Neural crest cell (in vitro differentiated cells): ENCODE measurements around the gene CCDC33. TPM values are rescaled to one million over a fixed set of nuclear protein-coding genes. Genes with fewer than 3 reads are reported as not detected.
A peak's percentile ranks its signal among the peaks of the same experiment; 100 is the strongest.

Experiments used
- DNase-seq: peaks from one replicate; pipeline ENCODE4 v3.0.0; 2021; ENCODE audit warnings: low read depth, mixed read lengths, low spot score
- H3K27ac Mint-ChIP-seq: one replicate; pipeline ENCODE4 v1.8.0; 2021; ENCODE audit warnings: mild to moderate bottlenecking, mixed read lengths; ENCODE audit not compliant: unreplicated experiment
- H3K27me3 Mint-ChIP-seq: 2 replicates; pipeline ENCODE4 v1.8.0; 2021; ENCODE audit warnings: low read depth, mild to moderate bottlenecking, mixed read lengths
- H3K36me3 Mint-ChIP-seq: 2 replicates; pipeline ENCODE4 v1.8.0; 2021; ENCODE audit warnings: low read depth, mild to moderate bottlenecking, mixed read lengths
- H3K4me1 Mint-ChIP-seq: 2 replicates; pipeline ENCODE4 v1.8.0; 2021; ENCODE audit warnings: mixed read lengths
- H3K4me3 Mint-ChIP-seq: one replicate; pipeline ENCODE4 v1.8.0; 2021; ENCODE audit warnings: mild to moderate bottlenecking, mixed read lengths
- H3K9me3 Mint-ChIP-seq: 2 replicates; pipeline ENCODE4 v1.8.0; 2021; ENCODE audit warnings: mixed read lengths
- long read RNA-seq: library from polyadenylated mRNA; unstranded; transcript quantifications from one replicate; pipeline ENCODE4 v2.0.0, GENCODE V29; 2020
- total RNA-seq: library from RNA; stranded (reverse); gene quantifications from 2 replicates; pipeline ENCODE4 v1.2.1, GENCODE V29; 2021
- TF ChIP-seq, protein P1 (sequence below): fragments of 200-600 bp; sonication (generic); conservative IDR thresholded peaks from 2 replicates; pipeline ENCODE4 v1.5.0; 2021; ENCODE audit warnings: antibody characterized with exemption, mild to moderate bottlenecking

CCDC33 gene
- total RNA-seq, result 15.1 and 15.6 TPM in 2 replicates
- long read RNA-seq, partial matches to known transcripts, result 1 of 6 reads
- long read RNA-seq, other reads (novel, unspliced or antisense), result 5 of 6 reads

DNA sequence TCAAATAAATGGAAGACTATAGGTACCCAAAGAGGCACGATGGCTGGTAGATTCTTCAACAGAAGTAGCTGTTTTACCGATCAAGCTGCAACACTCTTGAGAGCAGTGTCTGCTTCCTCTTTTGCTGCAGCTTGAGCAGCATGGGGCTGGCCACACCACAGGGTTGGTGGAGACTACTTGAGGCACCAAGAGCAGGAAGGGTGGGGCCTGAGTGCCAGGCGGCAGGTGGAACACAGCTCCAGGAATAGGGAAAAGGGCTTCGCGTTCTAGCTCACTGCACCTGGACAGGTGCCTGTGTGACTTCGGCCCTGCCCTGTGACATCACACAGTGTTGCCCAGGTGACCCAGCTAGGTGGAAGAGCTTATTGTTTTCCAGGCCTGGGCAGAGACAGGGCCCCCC is at the start of gene CCDC33:
TSS of gene CCDC33 (plus strand) at position 365 of the 400 bp plus-strand sequence. CDS start 394 bp downstream, outside the sequence.
- Mint-ChIP-seq H3K4me3 (no peak within 1 kb of the TSS), H3K4me1 (peaks cover 42% of the 10 kb centered on the region), H3K9me3 (no peaks in the 10 kb centered on the region), H3K36me3 (no peaks in the 10 kb centered on the region), H3K27ac (no peak within 1 kb of the TSS), H3K27me3 (no peaks in the 10 kb centered on the region)
- TF ChIP-seq, protein P1, sequence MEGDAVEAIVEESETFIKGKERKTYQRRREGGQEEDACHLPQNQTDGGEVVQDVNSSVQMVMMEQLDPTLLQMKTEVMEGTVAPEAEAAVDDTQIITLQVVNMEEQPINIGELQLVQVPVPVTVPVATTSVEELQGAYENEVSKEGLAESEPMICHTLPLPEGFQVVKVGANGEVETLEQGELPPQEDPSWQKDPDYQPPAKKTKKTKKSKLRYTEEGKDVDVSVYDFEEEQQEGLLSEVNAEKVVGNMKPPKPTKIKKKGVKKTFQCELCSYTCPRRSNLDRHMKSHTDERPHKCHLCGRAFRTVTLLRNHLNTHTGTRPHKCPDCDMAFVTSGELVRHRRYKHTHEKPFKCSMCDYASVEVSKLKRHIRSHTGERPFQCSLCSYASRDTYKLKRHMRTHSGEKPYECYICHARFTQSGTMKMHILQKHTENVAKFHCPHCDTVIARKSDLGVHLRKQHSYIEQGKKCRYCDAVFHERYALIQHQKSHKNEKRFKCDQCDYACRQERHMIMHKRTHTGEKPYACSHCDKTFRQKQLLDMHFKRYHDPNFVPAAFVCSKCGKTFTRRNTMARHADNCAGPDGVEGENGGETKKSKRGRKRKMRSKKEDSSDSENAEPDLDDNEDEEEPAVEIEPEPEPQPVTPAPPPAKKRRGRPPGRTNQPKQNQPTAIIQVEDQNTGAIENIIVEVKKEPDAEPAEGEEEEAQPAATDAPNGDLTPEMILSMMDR, result no peak
- no peak for DNase-seq

DNA sequence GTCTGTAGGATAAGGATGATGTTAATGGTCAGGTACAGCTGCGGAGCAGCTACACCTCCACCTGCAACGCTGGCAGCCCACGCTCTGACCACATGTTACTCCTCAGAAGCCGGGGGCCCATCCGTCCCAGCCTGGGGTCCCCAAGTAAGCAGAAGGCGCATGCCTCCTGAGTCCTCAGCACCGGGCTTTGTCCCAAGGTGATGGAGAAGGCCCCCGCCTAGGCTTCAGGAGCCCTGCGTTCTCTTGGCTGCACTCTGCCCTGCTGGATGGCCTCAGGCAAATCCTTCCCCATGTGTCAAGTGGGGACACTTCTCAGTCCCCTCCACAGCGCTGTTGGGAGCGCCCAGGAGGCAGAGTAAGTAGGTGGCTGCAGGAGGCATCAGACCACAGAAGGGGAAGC is 47.9 kb upstream of the CCDC33 start:
- H3K36me3 Mint-ChIP-seq, result peaks cover 6% of the 10 kb centered on the region
- TF ChIP-seq, protein P1, result no peak
- H3K9me3 Mint-ChIP-seq, result no peaks in the 10 kb centered on the region
- no peak for DNase-seq
- no peaks in the 10 kb centered on the region for H3K27me3 Mint-ChIP-seq
- H3K27ac Mint-ChIP-seq, result no peak overlapping the region
- H3K4me3 Mint-ChIP-seq, result no peak overlapping the region
- H3K4me1 Mint-ChIP-seq, result peaks cover 18% of the 10 kb centered on the region

DNA sequence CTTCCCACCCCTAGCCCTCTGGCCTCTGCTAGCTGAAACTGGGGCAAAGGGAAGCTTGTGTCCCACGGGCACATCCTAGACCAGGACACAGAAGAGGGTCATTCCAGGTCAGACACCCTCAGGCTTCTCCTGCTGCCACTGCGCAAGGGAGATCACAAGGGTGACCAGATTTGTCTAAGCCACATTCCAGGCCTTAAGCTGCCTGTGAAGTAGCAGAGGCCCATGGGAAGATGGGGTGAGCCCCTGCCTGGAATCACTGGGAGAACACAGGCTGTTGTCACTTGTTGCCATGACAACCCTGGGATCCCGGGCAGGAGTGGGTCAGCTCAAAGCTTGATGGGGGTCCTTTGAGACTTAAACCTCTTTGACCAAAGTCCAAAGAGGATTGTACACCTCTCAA is 44.3 kb upstream of the CCDC33 start:
- Mint-ChIP-seq H3K27me3 (no peaks in the 10 kb centered on the region), H3K27ac (peak overlapping the region; percentile 87), H3K4me3 (no peak overlapping the region), H3K4me1 (peaks cover 27% of the 10 kb centered on the region), H3K9me3 (no peaks in the 10 kb centered on the region), H3K36me3 (peaks cover 7% of the 10 kb centered on the region)
- TF ChIP-seq, protein P1, result no peak
- no peak for DNase-seq

DNA sequence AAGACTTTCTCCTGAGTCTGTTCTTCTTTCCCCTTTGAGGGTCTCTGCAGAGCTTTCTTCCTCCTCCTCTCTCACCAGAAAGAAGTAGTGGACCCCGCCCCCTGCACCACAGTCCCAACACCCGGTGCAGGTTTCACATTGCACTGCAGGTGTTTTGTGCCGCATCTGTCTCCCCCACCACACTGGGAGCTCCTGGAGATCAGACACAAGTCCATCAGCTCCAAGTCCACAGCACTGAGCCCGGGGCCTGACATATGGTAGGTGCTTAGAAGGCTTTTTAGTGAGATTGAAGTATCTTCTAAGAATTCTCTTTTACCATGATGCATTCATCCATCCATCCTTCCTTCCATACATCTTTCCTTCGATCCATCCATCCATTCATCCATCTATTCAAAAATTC is 43.4 kb upstream of the CCDC33 start:
- H3K9me3 Mint-ChIP-seq, result no peaks in the 10 kb centered on the region
- TF ChIP-seq, protein P1, result no peak
- H3K27ac Mint-ChIP-seq, result no peak overlapping the region
- H3K4me3 Mint-ChIP-seq, result peak overlapping the region; percentile 7
- no peak for DNase-seq
- peaks cover 27% of the 10 kb centered on the region for H3K4me1 Mint-ChIP-seq
- no peaks in the 10 kb centered on the region for H3K27me3 Mint-ChIP-seq
- peaks cover 7% of the 10 kb centered on the region for H3K36me3 Mint-ChIP-seq

- H3K4me3 Mint-ChIP-seq, result peak overlapping the region; percentile 7
- H3K27me3 Mint-ChIP-seq, result no peaks in the 10 kb centered on the region
- TF ChIP-seq, protein P1, result no peak
- peaks cover 27% of the 10 kb centered on the region for H3K4me1 Mint-ChIP-seq
- H3K9me3 Mint-ChIP-seq, result no peaks in the 10 kb centered on the region
- H3K27ac Mint-ChIP-seq, result no peak overlapping the region
- H3K36me3 Mint-ChIP-seq, result peaks cover 7% of the 10 kb centered on the region
- DNase-seq, result no peak
Measured at GRCh38 chr15:74193299-74193718, 42.8 kb upstream of the CCDC33 start.

DNA sequence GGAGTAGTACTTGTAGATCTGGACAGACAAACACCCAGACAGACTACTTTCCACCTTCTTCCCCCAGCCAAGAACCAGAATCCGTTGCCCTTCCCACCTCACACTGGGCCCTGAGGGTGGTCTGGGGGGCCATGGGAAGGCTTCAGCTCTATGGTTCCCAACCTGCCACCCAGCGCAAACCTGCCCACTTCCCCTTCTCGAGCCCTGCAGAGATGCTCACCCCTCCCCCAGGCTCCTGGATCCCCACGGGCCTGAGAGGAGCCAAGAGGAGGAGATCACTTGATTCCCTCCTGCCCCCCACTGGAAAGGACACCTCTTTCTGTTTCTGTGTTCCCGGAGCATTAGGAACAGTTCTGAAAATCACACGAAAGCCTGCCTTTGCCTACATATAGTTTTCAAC is 42.2 kb upstream of the CCDC33 start:
- Mint-ChIP-seq H3K9me3 (no peaks in the 10 kb centered on the region), H3K27ac (no peak overlapping the region), H3K4me3 (no peak overlapping the region), H3K36me3 (peaks cover 7% of the 10 kb centered on the region), H3K4me1 (peaks cover 27% of the 10 kb centered on the region), H3K27me3 (no peaks in the 10 kb centered on the region)
- no peak for DNase-seq
- TF ChIP-seq, protein P1, result no peak
